Measurements from ENCODE around the gene DOCK2. TPM values are rescaled to one million over a fixed set of nuclear protein-coding genes. Genes with fewer than 3 reads are reported as not detected.

Gene DOCK2
- total and polyA plus RNA-seq, 9 of the 15 experiments (the other 6 are each of a cell fraction or from before 2014, with no cell fraction given) = 4.5 to 42.6 (median 20.5) TPM

- TF ChIP-seq POLR2G (IDR thresholded peaks at IDR 0.05; ENCODE audit: low read depth, low read length) = peak; percentile 78
- TF ChIP-seq TAF9B (IDR thresholded peaks at IDR 0.05; ENCODE audit: partially characterized antibody) = no peak
- TF ChIP-seq SAP30 (IDR thresholded peaks at IDR 0.05; ENCODE audit: borderline replicate concordance, insufficient read depth, low read depth, low read length, poor library complexity, severe bottlenecking) = no peak
- TF ChIP-seq ZFP1 (CRISPR knock-in tag; IDR thresholded peaks at IDR 0.05) = no peak
- TF ChIP-seq STAT5B (CRISPR knock-in tag; IDR thresholded peaks at IDR 0.05) = no peak
- no peak for TF ChIP-seq XRCC4 (IDR thresholded peaks at IDR 0.05; ENCODE audit: extremely low read depth, insufficient read depth, insufficient read length)
- no peak for TF ChIP-seq E2F1 (CRISPR knock-in tag; IDR thresholded peaks at IDR 0.05)
- no peak for TF ChIP-seq CC2D1A (IDR thresholded peaks at IDR 0.05)
- no peak for TF ChIP-seq ZBTB2 (IDR thresholded peaks at IDR 0.05)
- no peak for TF ChIP-seq PATZ1 (CRISPR knock-in tag; IDR thresholded peaks at IDR 0.05; ENCODE audit: borderline replicate concordance)
- TF ChIP-seq ILF3 (IDR thresholded peaks at IDR 0.05; ENCODE audit: borderline replicate concordance) = no peak
- TF ChIP-seq SMAD4 (CRISPR knock-in tag; conservative IDR thresholded peaks at IDR 0.05) = no peak; the same call in 1 of the 2 replicates
- no peak for TF ChIP-seq ZNF668 (CRISPR knock-in tag; IDR thresholded peaks at IDR 0.05)
- TF ChIP-seq GABPA (tag; conservative IDR thresholded peaks at IDR 0.05; ENCODE audit: low read depth) = peak; percentile 50
- TF ChIP-seq HDAC6 (IDR thresholded peaks at IDR 0.05; ENCODE audit: low read depth, low read length) = no peak
- TF ChIP-seq DIDO1 (tag; IDR thresholded peaks at IDR 0.05; ENCODE audit: low read depth) = no peak
- no peak for TF ChIP-seq POU5F1 (IDR thresholded peaks at IDR 0.05; ENCODE audit: borderline replicate concordance, low read depth, low read length, partially characterized antibody)
- no peak for TF ChIP-seq HNRNPK (IDR thresholded peaks at IDR 0.05; ENCODE audit: low read depth, low read length, poor library complexity, severe bottlenecking)
- no peak; the same call in 1 of the 2 replicates for TF ChIP-seq ZNF511 (CRISPR knock-in tag; IDR thresholded peaks at IDR 0.05)
- no peak for TF ChIP-seq ZNF398 (CRISPR knock-in tag; IDR thresholded peaks at IDR 0.05)
Observed at GRCh38 chr5:169637085-169637548, at the start of gene DOCK2 (continued).

Data from K562 (cell line).